HepG2 (cell line): ENCODE results near the gene TLE5. TPM values are rescaled to one million over a fixed set of nuclear protein-coding genes. Genes with fewer than 3 reads are reported as not detected.

Experiments
- ATAC-seq: fragments of 200-7000 bp; cut with Tn5 transposase; 3 replicates; pipeline ENCODE4 v1.9.1; 2020; ENCODE audit warnings: mild to moderate bottlenecking, moderate library complexity
- BruUV-seq: library from RNA; stranded (reverse); fragments of 400-500 nt; replicated peaks from 2 replicates; lab custom pipeline; 2021; lab: Mats Ljungman, UMichigan
- CTCF ChIA-PET: fragments of 300-600 bp; formaldehyde crosslinking; extraction: SDS; loops from one replicate; lab custom pipeline; 2021; ENCODE audit warnings: low total read pairs, inconsistent platforms, low intra/inter-chr PET ratio; lab: Yijun Ruan, JAX
- POLR2A ChIA-PET: fragments of 350-600 bp; sonication (Branson Sonifier 250); formaldehyde crosslinking; loops from one replicate; lab custom pipeline; 2020; ENCODE audit warnings: antibody characterized with exemption, inconsistent platforms; lab: Yijun Ruan, JAX
- DNase-seq: peaks from one replicate; pipeline ENCODE4 v3.0.0-alpha.2; 2015; ENCODE audit warnings: low spot score
- FAIRE-seq: peaks from 3 replicates; lab custom pipeline; 2011; peaks lifted over from hg19 to GRCh38; lab: Jason Lieb, UNC
- H2AFZ ChIP-seq: one replicate; pipeline ENCODE4 v1.6.1; 2011; ENCODE audit warnings: low read length, inconsistent platforms
- H3K27ac ChIP-seq: fragments of 300-600 bp; 3 replicates; pipeline ENCODE4 v1.8.0; 2011; ENCODE audit warnings: mixed run types, mild to moderate bottlenecking, mixed read lengths, low read length, inconsistent platforms; ENCODE audit not compliant: insufficient read depth; ENCODE audit errors: extremely low read length
- H3K27me3 ChIP-seq, 2 experiments: fragments of 200-600 bp in 1 of 2; 2 replicates in 1 of 2; 3 replicates in 1 of 2; pipeline versions ENCODE4 v1.6.0 to v1.8.0; 2011; ENCODE audit warnings: low read length in 2 of 2, mild to moderate bottlenecking in 2 of 2, moderate library complexity in 2 of 2, inconsistent platforms in 1 of 2; ENCODE audit not compliant: insufficient read depth in 2 of 2, control insufficient read depth in 1 of 2
- H3K36me3 ChIP-seq, 2 experiments: fragments of 200-600 bp in 1 of 2; replicated peaks in 1 of 2; 2 replicates in 1 of 2; 3 replicates in 1 of 2; pipeline versions ENCODE4 v1.5.1 to v1.8.0; 2011; ENCODE audit warnings: low read length in 2 of 2, inconsistent platforms in 1 of 2; ENCODE audit not compliant: insufficient read depth in 2 of 2, control insufficient read depth in 1 of 2
- H3K4me1 ChIP-seq: 2 replicates; pipeline ENCODE4 v1.5.1; 2012; ENCODE audit warnings: low read length, inconsistent platforms; ENCODE audit not compliant: insufficient read depth
- H3K4me2 ChIP-seq: 2 replicates; pipeline ENCODE4 v1.6.0; 2011; ENCODE audit warnings: low read depth, low read length, inconsistent platforms
- H3K4me3 ChIP-seq, 3 experiments: fragments of 200-600 bp in 1 of 3; sonication (generic), shearing (Covaris generic) in 1 of 3; replicated peaks in 1 of 3; 2 replicates each; pipeline ENCODE4 v1.5.1; 2011 to 2016; ENCODE audit warnings: low read length in 3 of 3, inconsistent platforms in 2 of 3, low read depth in 2 of 3, mild to moderate bottlenecking in 2 of 3, control low read depth in 1 of 3, mixed read lengths in 1 of 3; ENCODE audit not compliant: insufficient read depth in 1 of 3
- H3K79me2 ChIP-seq: one replicate; pipeline ENCODE4 v1.6.1; 2011; ENCODE audit warnings: low read length, inconsistent platforms; ENCODE audit not compliant: insufficient read depth
- H3K9ac ChIP-seq: 2 replicates; pipeline ENCODE4 v1.6.0; 2011; ENCODE audit warnings: mild to moderate bottlenecking, low read depth, low read length, inconsistent platforms; ENCODE audit not compliant: insufficient read depth
- H3K9me3 ChIP-seq: 2 replicates; pipeline ENCODE4 v1.5.1; 2012; ENCODE audit warnings: mild to moderate bottlenecking, low read length
- H4K20me1 ChIP-seq: 2 replicates; pipeline ENCODE4 v1.6.0; 2011; ENCODE audit warnings: inconsistent platforms, mild to moderate bottlenecking, low read length, moderate library complexity; ENCODE audit not compliant: insufficient read depth
- ADNP ChIP-seq: sonication (generic); formaldehyde crosslinking; IDR thresholded peaks from 2 replicates; pipeline ENCODE4 v1.4.0; 2020; ENCODE audit warnings: missing genetic modification reagents
- GLI4 ChIP-seq: sonication (generic); formaldehyde crosslinking; IDR thresholded peaks from 2 replicates; pipeline ENCODE4 v1.5.1; 2020; ENCODE audit warnings: missing genetic modification reagents, mild to moderate bottlenecking, moderate library complexity, borderline replicate concordance
- HNRNPH1 ChIP-seq: fragments of 200-400 bp; formaldehyde crosslinking; optimal IDR thresholded peaks from 2 replicates; pipeline ENCODE3; 2017; ENCODE audit warnings: mild to moderate bottlenecking, low read depth, low read length
- HOXA3 ChIP-seq: sonication (generic); formaldehyde crosslinking; IDR thresholded peaks from 2 replicates; pipeline ENCODE4 v1.5.0; 2020; ENCODE audit warnings: missing genetic modification reagents
- KLF9 ChIP-seq: IDR thresholded peaks from 2 replicates; pipeline ENCODE4 v1.6.1; 2016; ENCODE audit warnings: low read depth
- NFE2 ChIP-seq: sonication (generic); formaldehyde crosslinking; IDR thresholded peaks from 2 replicates; pipeline ENCODE4 v1.4.0; 2020; ENCODE audit warnings: missing genetic modification reagents
- NR1H2 ChIP-seq: sonication (generic); formaldehyde crosslinking; IDR thresholded peaks from 2 replicates; pipeline ENCODE4 v1.8.1; 2022; ENCODE audit warnings: low read depth, missing genetic modification reagents, borderline replicate concordance
- SPEN ChIP-seq: sonication (generic); formaldehyde crosslinking; IDR thresholded peaks from 2 replicates; pipeline ENCODE4 v1.5.1; 2020; ENCODE audit warnings: low read depth, mild to moderate bottlenecking, missing genetic modification reagents
- ZBTB3 ChIP-seq: sonication (generic); formaldehyde crosslinking; IDR thresholded peaks from 2 replicates; pipeline ENCODE4 v1.4.0; 2020; ENCODE audit warnings: low read depth, mild to moderate bottlenecking, moderate library complexity, missing genetic modification reagents, borderline replicate concordance
- ZNF296 ChIP-seq: sonication (generic); formaldehyde crosslinking; conservative IDR thresholded peaks from 2 replicates; pipeline ENCODE4 v1.5.0; 2020; ENCODE audit warnings: mild to moderate bottlenecking, missing genetic modification reagents
- WGBS: methylation state at CpG from one replicate; pipeline ENCODE4 v1.1.6; 2017; ENCODE audit warnings: low lambda C conversion rate; 5-methylcytosine and 5-hydroxymethylcytosine counted together
- in situ Hi-C: cut with HindIII; loops from 2 replicates; pipeline ENCODE4 v1.10.0; 2017; ENCODE audit warnings: low pct_unique_long_range_greater_than_20kb; ENCODE audit not compliant: extremely low pct_ligation_motif_present
- intact Hi-C: fragments of 100-400 bp; cut with micrococcal nuclease; formaldehyde crosslinking; loops from one replicate; pipeline ENCODE4 v1.10.0; 2022; ENCODE audit not compliant: unreplicated experiment
- polyA plus RNA-seq, 8 experiments: library from polyadenylated mRNA; depleted of rRNA in 3 of 8; stranded (reverse) in 7 of 8; unstranded in 1 of 8; fragments of >200 nt; fragmentation: Illumina TruSeq in 4 of 8; extraction: Trizol in 4 of 8; gene quantifications; 2 replicates each; pipeline versions ENCODE4 v1.2.1 to v1.2.3, GENCODE V29; 2011 to 2016; ENCODE audit warnings: low read depth in 4 of 8, missing spikeins in 1 of 8, mixed read lengths in 1 of 8; ENCODE audit not compliant: insufficient read depth in 1 of 8
- total RNA-seq, 5 experiments: library from RNA; depleted of rRNA; stranded (reverse); fragments of >200 nt; fragmentation: Illumina TruSeq; extraction: Trizol; gene quantifications; 2 replicates each; pipeline ENCODE4 v1.2.3, GENCODE V29; 2016; ENCODE audit warnings: low read depth in 1 of 5
- TF ChIP-seq, protein P1 (sequence below): sonication (generic); formaldehyde crosslinking; IDR thresholded peaks from 2 replicates; pipeline ENCODE4 v1.4.0; 2020; ENCODE audit warnings: mild to moderate bottlenecking, missing genetic modification reagents
- TF ChIP-seq, protein P2 (sequence below): sonication (generic); formaldehyde crosslinking; conservative IDR thresholded peaks from 2 replicates; pipeline ENCODE4 v1.4.0; 2020; ENCODE audit warnings: missing genetic modification reagents
- TF ChIP-seq, protein P3 (sequence below): sonication (generic); formaldehyde crosslinking; IDR thresholded peaks from 2 replicates; pipeline ENCODE4 v1.5.0; 2020; ENCODE audit warnings: mild to moderate bottlenecking, missing genetic modification reagents
- TF ChIP-seq, protein P4 (sequence below): sonication (generic); formaldehyde crosslinking; IDR thresholded peaks from 2 replicates; pipeline ENCODE4 v1.8.0; 2022; ENCODE audit warnings: mild to moderate bottlenecking, missing genetic modification reagents, borderline replicate concordance
- TF ChIP-seq, protein P5 (sequence below): sonication (generic); formaldehyde crosslinking; IDR thresholded peaks from 2 replicates; pipeline ENCODE4 v1.5.1; 2020; ENCODE audit warnings: missing genetic modification reagents, mild to moderate bottlenecking, borderline replicate concordance

Gene TLE5
- total and polyA plus RNA-seq, 2 of the 13 experiments (the other 11 are each of a cell fraction or from before 2014, with no cell fraction given) = 62.8 to 189 TPM

DNA sequence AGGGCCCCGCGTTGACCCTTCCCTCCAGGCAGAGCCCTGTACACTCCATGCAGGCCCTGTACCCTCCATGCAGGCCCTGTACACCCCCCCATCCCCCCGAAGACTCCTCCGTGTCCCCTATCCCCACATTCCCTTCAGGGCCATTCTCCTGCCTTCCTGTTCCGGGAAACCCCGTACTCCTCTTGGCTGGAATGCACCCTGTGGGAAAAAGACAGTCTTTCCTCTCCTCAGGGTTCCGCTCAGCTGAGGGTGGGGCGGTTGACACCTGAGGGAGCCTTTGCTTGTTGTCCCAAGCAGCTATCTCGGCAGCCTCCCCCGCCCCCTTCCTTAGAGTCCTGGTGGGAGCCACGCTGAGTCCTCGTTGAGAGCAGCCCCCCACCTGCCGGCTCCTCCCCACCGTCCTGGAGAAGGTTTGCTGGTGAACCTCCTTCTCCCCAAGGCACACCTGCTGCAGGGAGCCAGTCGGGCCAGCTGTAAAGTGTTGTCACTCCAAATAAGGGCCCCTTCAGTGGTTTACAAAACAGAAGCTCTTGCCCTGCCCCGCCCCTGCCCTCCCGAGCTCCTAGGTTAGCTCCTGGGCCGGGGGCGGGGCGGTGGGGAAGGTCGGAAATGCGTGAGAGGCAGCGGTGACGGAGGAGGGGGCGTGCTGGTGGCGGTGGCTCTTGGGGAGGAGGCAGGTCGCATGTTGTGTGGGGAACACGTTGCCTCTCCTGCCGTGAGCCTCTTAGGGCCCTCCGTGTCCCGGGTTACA lies 33.3 kb upstream of the TLE5 start:
- no peaks in the 10 kb centered on the region for H3K27me3 ChIP-seq
- FAIRE-seq = no peak
- H4K20me1 ChIP-seq = peaks cover 24% of the 10 kb centered on the region
- ChIA-PET POLR2A (interaction anchor here (0.6 to 2.1 kb wide), 10 partner anchors 9 to 668 kb away, joined by 3 to 19 read pairs (median 4); partner anchors contain the start of gene ZNF556), CTCF (no interaction called here)
- H3K4me3 ChIP-seq = peak overlapping the region; percentile 64 to 97 (median 94)
- H3K4me2 ChIP-seq = peak overlapping the region; percentile 97
- intact Hi-C loops (no loop called here), in situ Hi-C loops (no loop called here)
- BruUV-seq = no TSS peak
- ATAC-seq = peak; percentile 49
- no peak overlapping the region for H2AFZ ChIP-seq
- no peaks in the 10 kb centered on the region for H3K36me3 ChIP-seq
- peak overlapping the region; percentile 94 for H3K9ac ChIP-seq
- H3K79me2 ChIP-seq = peaks cover 61% of the 10 kb centered on the region
- peak; percentile 62 for DNase-seq
- WGBS = 1% methylated on average over 20 of the region's 31 CpGs
- H3K9me3 ChIP-seq = no peaks in the 10 kb centered on the region
- peak overlapping the region; percentile 93 for H3K27ac ChIP-seq
- H3K4me1 ChIP-seq = peaks cover 22% of the 10 kb centered on the region
- TF ChIP-seq NR1H2 (CRISPR knock-in tag) (no peak), HNRNPH1 (no peak), NFE2 (CRISPR knock-in tag) (no peak), HOXA3 (CRISPR knock-in tag) (0 out of 2 replicates have a peak, but pooled peaks have one; percentile 10), KLF9 (CRISPR knock-in tag) (no peak), GLI4 (CRISPR knock-in tag) (no peak), SPEN (CRISPR knock-in tag) (no peak), ADNP (no peak), ZNF296 (CRISPR knock-in tag) (no peak), ZBTB3 (CRISPR knock-in tag) (no peak)
- TF ChIP-seq, protein P1, sequence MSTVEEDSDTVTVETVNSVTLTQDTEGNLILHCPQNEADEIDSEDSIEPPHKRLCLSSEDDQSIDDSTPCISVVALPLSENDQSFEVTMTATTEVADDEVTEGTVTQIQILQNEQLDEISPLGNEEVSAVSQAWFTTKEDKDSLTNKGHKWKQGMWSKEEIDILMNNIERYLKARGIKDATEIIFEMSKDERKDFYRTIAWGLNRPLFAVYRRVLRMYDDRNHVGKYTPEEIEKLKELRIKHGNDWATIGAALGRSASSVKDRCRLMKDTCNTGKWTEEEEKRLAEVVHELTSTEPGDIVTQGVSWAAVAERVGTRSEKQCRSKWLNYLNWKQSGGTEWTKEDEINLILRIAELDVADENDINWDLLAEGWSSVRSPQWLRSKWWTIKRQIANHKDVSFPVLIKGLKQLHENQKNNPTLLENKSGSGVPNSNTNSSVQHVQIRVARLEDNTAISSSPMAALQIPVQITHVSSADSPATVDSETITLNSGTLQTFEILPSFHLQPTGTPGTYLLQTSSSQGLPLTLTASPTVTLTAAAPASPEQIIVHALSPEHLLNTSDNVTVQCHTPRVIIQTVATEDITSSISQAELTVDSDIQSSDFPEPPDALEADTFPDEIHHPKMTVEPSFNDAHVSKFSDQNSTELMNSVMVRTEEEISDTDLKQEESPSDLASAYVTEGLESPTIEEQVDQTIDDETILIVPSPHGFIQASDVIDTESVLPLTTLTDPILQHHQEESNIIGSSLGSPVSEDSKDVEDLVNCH = no peak
- TF ChIP-seq, protein P2, sequence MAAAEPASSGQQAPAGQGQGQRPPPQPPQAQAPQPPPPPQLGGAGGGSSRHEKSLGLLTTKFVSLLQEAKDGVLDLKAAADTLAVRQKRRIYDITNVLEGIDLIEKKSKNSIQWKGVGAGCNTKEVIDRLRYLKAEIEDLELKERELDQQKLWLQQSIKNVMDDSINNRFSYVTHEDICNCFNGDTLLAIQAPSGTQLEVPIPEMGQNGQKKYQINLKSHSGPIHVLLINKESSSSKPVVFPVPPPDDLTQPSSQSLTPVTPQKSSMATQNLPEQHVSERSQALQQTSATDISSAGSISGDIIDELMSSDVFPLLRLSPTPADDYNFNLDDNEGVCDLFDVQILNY (CRISPR knock-in tag) = no peak
- TF ChIP-seq, protein P3, sequence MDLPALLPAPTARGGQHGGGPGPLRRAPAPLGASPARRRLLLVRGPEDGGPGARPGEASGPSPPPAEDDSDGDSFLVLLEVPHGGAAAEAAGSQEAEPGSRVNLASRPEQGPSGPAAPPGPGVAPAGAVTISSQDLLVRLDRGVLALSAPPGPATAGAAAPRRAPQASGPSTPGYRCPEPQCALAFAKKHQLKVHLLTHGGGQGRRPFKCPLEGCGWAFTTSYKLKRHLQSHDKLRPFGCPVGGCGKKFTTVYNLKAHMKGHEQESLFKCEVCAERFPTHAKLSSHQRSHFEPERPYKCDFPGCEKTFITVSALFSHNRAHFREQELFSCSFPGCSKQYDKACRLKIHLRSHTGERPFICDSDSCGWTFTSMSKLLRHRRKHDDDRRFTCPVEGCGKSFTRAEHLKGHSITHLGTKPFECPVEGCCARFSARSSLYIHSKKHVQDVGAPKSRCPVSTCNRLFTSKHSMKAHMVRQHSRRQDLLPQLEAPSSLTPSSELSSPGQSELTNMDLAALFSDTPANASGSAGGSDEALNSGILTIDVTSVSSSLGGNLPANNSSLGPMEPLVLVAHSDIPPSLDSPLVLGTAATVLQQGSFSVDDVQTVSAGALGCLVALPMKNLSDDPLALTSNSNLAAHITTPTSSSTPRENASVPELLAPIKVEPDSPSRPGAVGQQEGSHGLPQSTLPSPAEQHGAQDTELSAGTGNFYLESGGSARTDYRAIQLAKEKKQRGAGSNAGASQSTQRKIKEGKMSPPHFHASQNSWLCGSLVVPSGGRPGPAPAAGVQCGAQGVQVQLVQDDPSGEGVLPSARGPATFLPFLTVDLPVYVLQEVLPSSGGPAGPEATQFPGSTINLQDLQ (CRISPR knock-in tag) = peak; percentile 65; the same call in 1 of the 2 replicates
- TF ChIP-seq, protein P4, sequence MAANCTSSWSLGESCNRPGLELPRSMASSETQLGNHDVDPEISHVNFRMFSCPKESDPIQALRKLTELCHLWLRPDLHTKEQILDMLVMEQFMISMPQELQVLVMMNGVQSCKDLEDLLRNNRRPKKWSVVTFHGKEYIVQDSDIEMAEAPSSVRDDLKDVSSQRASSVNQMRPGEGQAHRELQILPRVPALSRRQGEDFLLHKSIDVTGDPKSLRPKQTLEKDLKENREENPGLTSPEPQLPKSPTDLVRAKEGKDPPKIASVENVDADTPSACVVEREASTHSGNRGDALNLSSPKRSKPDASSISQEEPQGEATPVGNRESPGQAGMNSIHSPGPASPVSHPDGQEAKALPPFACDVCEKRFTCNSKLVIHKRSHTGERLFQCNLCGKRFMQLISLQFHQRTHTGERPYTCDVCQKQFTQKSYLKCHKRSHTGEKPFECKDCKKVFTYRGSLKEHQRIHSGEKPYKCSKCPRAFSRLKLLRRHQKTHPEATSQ (CRISPR knock-in tag) = no peak
- TF ChIP-seq, protein P5, sequence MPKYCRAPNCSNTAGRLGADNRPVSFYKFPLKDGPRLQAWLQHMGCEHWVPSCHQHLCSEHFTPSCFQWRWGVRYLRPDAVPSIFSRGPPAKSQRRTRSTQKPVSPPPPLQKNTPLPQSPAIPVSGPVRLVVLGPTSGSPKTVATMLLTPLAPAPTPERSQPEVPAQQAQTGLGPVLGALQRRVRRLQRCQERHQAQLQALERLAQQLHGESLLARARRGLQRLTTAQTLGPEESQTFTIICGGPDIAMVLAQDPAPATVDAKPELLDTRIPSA (CRISPR knock-in tag) = no peak
